Measurements from ENCODE around the gene MAGI1. TPM values are rescaled to one million over a fixed set of nuclear protein-coding genes. Genes with fewer than 3 reads are reported as not detected.

The MAGI1 gene
- total RNA-seq, 1 experiment from 2014 or later, result 38.6 TPM

DNA sequence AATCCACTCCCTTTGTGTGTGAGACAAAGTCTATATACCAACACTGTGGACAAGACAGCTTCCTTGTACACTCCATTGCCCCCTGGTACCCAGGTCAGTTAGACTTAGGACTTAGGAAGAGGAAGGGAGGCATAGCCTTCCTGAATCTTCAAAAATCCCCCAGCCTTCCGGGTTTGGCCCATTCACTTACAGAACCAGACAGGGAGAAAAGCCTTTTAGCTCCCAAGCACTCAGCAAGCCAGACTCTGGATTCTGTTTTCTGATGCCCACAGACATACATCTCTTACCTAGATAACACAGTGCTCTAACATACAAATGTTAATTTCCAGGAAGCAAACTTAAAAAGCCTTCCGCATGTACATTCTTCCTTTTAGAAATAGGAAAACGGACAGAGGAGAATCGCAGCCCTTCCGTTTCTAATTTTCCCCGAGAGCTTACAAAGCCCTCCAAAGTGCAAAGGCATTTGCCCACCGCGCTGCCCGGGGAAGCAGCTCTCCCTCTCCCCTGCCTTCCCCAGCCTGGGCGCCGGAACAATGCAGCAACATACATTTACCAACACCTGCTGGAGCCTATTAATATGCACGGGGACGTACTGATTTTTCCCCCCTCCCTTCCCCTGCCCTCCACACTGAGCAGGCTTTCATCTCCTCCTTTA, 442.0 kb downstream of the MAGI1 start:
- Histone ChIP-seq H3K4me2 (ENCODE audit: low read length) (no peak overlapping the region), H3K27ac (ENCODE audit: low read depth, low read length) (no peak overlapping the region), H3K9ac (ENCODE audit: low read length) (no peak overlapping the region), H2AFZ (ENCODE audit: low read depth, low read length, poor library complexity, severe bottlenecking) (no peak overlapping the region), H3K9me2 (ENCODE audit: insufficient read depth) (no peaks in the 10 kb centered on the region), H3K4me3 (replicated peaks in 1 of 2; ENCODE audit: low read depth in 1 of 2, low read length in 2 of 2) (no peak overlapping the region), H3K27me3 (ENCODE audit: insufficient read depth, low read length) (no peaks in the 10 kb centered on the region), H3K4me1 (ENCODE audit: control insufficient read depth in 1 of 2, insufficient read depth in 2 of 2, low read length in 2 of 2) (no peaks in the 10 kb centered on the region), H3K79me2 (ENCODE audit: insufficient read depth, low read length) (no peaks in the 10 kb centered on the region), H3K36me3 (ENCODE audit: control insufficient read depth in 1 of 2, insufficient read depth in 2 of 2, low read length in 2 of 2) (no peaks in the 10 kb centered on the region), H4K20me1 (ENCODE audit: insufficient read depth) (no peaks in the 10 kb centered on the region), H3K9me3 (ENCODE audit: control insufficient read depth in 1 of 2, insufficient read depth in 1 of 2, low read depth in 1 of 2, low read length in 2 of 2) (no peaks in the 10 kb centered on the region)
- intact Hi-C loops (cut with micrococcal nuclease), result no loop called here
- CTCF ChIA-PET, result no interaction called here
- no peak for ATAC-seq
- TF ChIP-seq FOSL1 (IDR thresholded peaks at IDR 0.05; ENCODE audit: low read depth), result no peak
- no peak for TF ChIP-seq CBX3 (IDR thresholded peaks at IDR 0.05; ENCODE audit: low read depth)
- DNase-seq (ENCODE audit: low read depth, low spot score), result no peak
- BruUV-seq (replicated peaks), result no TSS peak
- POLR2A ChIA-PET, result no interaction called here
- RAD21 ChIA-PET (ENCODE audit: low non-redundant PET in 1 of 2, low total read pairs in 2 of 2, uncharacterized antibody in 2 of 2, unreplicated experiment in 2 of 2), result no interaction called here

DNA sequence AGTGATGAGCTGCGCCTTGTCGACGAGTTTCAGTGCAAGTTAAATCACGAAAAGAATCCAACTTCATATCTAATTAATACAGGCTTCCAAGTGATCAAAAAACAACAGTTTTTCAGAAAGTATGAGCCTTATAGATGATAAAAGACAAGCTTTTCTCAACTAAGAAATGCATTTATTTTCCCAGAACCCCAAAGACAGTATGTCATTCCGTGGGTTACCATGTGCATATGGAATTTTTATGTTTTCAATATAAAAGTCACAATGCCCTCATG, 442.8 kb downstream of the MAGI1 start:
- no peaks in the 10 kb centered on the region for H3K36me3 ChIP-seq (ENCODE audit: control insufficient read depth in 1 of 2, insufficient read depth in 2 of 2, low read length in 2 of 2)
- H3K79me2 ChIP-seq (ENCODE audit: insufficient read depth, low read length), result no peaks in the 10 kb centered on the region
- no peak overlapping the region for H3K9ac ChIP-seq (ENCODE audit: low read length)
- no peaks in the 10 kb centered on the region for H4K20me1 ChIP-seq (ENCODE audit: insufficient read depth)
- H3K27ac ChIP-seq (ENCODE audit: low read depth, low read length), result no peak overlapping the region
- H3K4me1 ChIP-seq (ENCODE audit: control insufficient read depth in 1 of 2, insufficient read depth in 2 of 2, low read length in 2 of 2), result no peaks in the 10 kb centered on the region
- ChIA-PET RAD21 (ENCODE audit: low non-redundant PET in 1 of 2, low total read pairs in 2 of 2, uncharacterized antibody in 2 of 2, unreplicated experiment in 2 of 2) (no interaction called here), POLR2A (no interaction called here), CTCF (no interaction called here)
- no peaks in the 10 kb centered on the region for H3K9me3 ChIP-seq (ENCODE audit: control insufficient read depth in 1 of 2, insufficient read depth in 1 of 2, low read depth in 1 of 2, low read length in 2 of 2)
- ATAC-seq, result no peak
- no peak overlapping the region for H3K4me2 ChIP-seq (ENCODE audit: low read length)
- intact Hi-C loops (cut with micrococcal nuclease), result no loop called here
- H3K9me2 ChIP-seq (ENCODE audit: insufficient read depth), result no peaks in the 10 kb centered on the region
- no TSS peak for BruUV-seq (replicated peaks)
- TF ChIP-seq, protein P1, sequence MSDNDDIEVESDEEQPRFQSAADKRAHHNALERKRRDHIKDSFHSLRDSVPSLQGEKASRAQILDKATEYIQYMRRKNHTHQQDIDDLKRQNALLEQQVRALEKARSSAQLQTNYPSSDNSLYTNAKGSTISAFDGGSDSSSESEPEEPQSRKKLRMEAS (IDR thresholded peaks at IDR 0.05), result no peak
- TF ChIP-seq FOSL1 (IDR thresholded peaks at IDR 0.05; ENCODE audit: low read depth), result no peak
- TF ChIP-seq, protein P2, sequence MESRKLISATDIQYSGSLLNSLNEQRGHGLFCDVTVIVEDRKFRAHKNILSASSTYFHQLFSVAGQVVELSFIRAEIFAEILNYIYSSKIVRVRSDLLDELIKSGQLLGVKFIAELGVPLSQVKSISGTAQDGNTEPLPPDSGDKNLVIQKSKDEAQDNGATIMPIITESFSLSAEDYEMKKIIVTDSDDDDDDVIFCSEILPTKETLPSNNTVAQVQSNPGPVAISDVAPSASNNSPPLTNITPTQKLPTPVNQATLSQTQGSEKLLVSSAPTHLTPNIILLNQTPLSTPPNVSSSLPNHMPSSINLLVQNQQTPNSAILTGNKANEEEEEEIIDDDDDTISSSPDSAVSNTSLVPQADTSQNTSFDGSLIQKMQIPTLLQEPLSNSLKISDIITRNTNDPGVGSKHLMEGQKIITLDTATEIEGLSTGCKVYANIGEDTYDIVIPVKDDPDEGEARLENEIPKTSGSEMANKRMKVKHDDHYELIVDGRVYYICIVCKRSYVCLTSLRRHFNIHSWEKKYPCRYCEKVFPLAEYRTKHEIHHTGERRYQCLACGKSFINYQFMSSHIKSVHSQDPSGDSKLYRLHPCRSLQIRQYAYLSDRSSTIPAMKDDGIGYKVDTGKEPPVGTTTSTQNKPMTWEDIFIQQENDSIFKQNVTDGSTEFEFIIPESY (IDR thresholded peaks at IDR 0.05; ENCODE audit: extremely low read depth, insufficient replicate concordance, low read length), result no peak
- no peak for TF ChIP-seq ZNF274 (IDR thresholded peaks at IDR 0.05; ENCODE audit: low read depth, low read length)
- TF ChIP-seq EZH2 (IDR thresholded peaks at IDR 0.05), result no peak
- TF ChIP-seq, protein P3, sequence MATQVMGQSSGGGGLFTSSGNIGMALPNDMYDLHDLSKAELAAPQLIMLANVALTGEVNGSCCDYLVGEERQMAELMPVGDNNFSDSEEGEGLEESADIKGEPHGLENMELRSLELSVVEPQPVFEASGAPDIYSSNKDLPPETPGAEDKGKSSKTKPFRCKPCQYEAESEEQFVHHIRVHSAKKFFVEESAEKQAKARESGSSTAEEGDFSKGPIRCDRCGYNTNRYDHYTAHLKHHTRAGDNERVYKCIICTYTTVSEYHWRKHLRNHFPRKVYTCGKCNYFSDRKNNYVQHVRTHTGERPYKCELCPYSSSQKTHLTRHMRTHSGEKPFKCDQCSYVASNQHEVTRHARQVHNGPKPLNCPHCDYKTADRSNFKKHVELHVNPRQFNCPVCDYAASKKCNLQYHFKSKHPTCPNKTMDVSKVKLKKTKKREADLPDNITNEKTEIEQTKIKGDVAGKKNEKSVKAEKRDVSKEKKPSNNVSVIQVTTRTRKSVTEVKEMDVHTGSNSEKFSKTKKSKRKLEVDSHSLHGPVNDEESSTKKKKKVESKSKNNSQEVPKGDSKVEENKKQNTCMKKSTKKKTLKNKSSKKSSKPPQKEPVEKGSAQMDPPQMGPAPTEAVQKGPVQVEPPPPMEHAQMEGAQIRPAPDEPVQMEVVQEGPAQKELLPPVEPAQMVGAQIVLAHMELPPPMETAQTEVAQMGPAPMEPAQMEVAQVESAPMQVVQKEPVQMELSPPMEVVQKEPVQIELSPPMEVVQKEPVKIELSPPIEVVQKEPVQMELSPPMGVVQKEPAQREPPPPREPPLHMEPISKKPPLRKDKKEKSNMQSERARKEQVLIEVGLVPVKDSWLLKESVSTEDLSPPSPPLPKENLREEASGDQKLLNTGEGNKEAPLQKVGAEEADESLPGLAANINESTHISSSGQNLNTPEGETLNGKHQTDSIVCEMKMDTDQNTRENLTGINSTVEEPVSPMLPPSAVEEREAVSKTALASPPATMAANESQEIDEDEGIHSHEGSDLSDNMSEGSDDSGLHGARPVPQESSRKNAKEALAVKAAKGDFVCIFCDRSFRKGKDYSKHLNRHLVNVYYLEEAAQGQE (IDR thresholded peaks at IDR 0.05; ENCODE audit: low read depth), result no peak
- no peak for TF ChIP-seq EZH2phosphoT487 (IDR thresholded peaks at IDR 0.05; ENCODE audit: borderline replicate concordance)
- TF ChIP-seq YY1 (IDR thresholded peaks at IDR 0.05; ENCODE audit: extremely low read depth, insufficient replicate concordance, low read depth, low read length), result no peak
- TF ChIP-seq SP1 (IDR thresholded peaks at IDR 0.05; ENCODE audit: low read depth), result no peak
- TF ChIP-seq RAD21 (IDR thresholded peaks at IDR 0.05; ENCODE audit: low read depth), result no peak
- no peak for TF ChIP-seq TCF7L2 (IDR thresholded peaks at IDR 0.05; ENCODE audit: borderline replicate concordance, extremely low read depth, insufficient read depth, insufficient read length)
- TF ChIP-seq, protein P4, sequence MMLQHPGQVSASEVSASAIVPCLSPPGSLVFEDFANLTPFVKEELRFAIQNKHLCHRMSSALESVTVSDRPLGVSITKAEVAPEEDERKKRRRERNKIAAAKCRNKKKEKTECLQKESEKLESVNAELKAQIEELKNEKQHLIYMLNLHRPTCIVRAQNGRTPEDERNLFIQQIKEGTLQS (IDR thresholded peaks at IDR 0.05), result no peak
- no peak for TF ChIP-seq CBX3 (IDR thresholded peaks at IDR 0.05; ENCODE audit: low read depth)
- H2AFZ ChIP-seq (ENCODE audit: low read depth, low read length, poor library complexity, severe bottlenecking), result no peak overlapping the region
- no peaks in the 10 kb centered on the region for H3K27me3 ChIP-seq (ENCODE audit: insufficient read depth, low read length)
- no peak overlapping the region for H3K4me3 ChIP-seq (replicated peaks in 1 of 2; ENCODE audit: low read depth in 1 of 2, low read length in 2 of 2)
- DNase-seq (ENCODE audit: low read depth, low spot score), result no peak
